HepG2 (cell line): ENCODE data around the gene LRRN2. TPM values are rescaled to one million over a fixed set of nuclear protein-coding genes. Genes with fewer than 3 reads are reported as not detected.

ENCODE experiments used
- ATAC-seq: fragments of 200-7000 bp; cut with Tn5 transposase; 3 replicates; pipeline ENCODE4 v1.9.1; 2020; ENCODE audit warnings: mild to moderate bottlenecking, moderate library complexity
- BruUV-seq: library from RNA; stranded (reverse); fragments of 400-500 nt; replicated peaks from 2 replicates; lab custom pipeline; 2021; lab: Mats Ljungman, UMichigan
- CTCF ChIA-PET: fragments of 300-600 bp; formaldehyde crosslinking; extraction: SDS; loops from one replicate; lab custom pipeline; 2021; ENCODE audit warnings: low total read pairs, inconsistent platforms, low intra/inter-chr PET ratio; lab: Yijun Ruan, JAX
- POLR2A ChIA-PET: fragments of 350-600 bp; sonication (Branson Sonifier 250); formaldehyde crosslinking; loops from one replicate; lab custom pipeline; 2020; ENCODE audit warnings: antibody characterized with exemption, inconsistent platforms; lab: Yijun Ruan, JAX
- DNase-seq: peaks from one replicate; pipeline ENCODE4 v3.0.0-alpha.2; 2015; ENCODE audit warnings: low spot score
- FAIRE-seq: peaks from 3 replicates; lab custom pipeline; 2011; peaks lifted over from hg19 to GRCh38; lab: Jason Lieb, UNC
- H2AFZ ChIP-seq: one replicate; pipeline ENCODE4 v1.6.1; 2011; ENCODE audit warnings: low read length, inconsistent platforms
- H3K27ac ChIP-seq: fragments of 300-600 bp; 3 replicates; pipeline ENCODE4 v1.8.0; 2011; ENCODE audit warnings: mixed run types, mild to moderate bottlenecking, mixed read lengths, low read length, inconsistent platforms; ENCODE audit not compliant: insufficient read depth; ENCODE audit errors: extremely low read length
- H3K27me3 ChIP-seq, 2 experiments: fragments of 200-600 bp in 1 of 2; 2 replicates in 1 of 2; 3 replicates in 1 of 2; pipeline versions ENCODE4 v1.6.0 to v1.8.0; 2011; ENCODE audit warnings: low read length in 2 of 2, mild to moderate bottlenecking in 2 of 2, moderate library complexity in 2 of 2, inconsistent platforms in 1 of 2; ENCODE audit not compliant: insufficient read depth in 2 of 2, control insufficient read depth in 1 of 2
- H3K36me3 ChIP-seq, 2 experiments: fragments of 200-600 bp in 1 of 2; replicated peaks in 1 of 2; 2 replicates in 1 of 2; 3 replicates in 1 of 2; pipeline versions ENCODE4 v1.5.1 to v1.8.0; 2011; ENCODE audit warnings: low read length in 2 of 2, inconsistent platforms in 1 of 2; ENCODE audit not compliant: insufficient read depth in 2 of 2, control insufficient read depth in 1 of 2
- H3K4me1 ChIP-seq: 2 replicates; pipeline ENCODE4 v1.5.1; 2012; ENCODE audit warnings: low read length, inconsistent platforms; ENCODE audit not compliant: insufficient read depth
- H3K4me2 ChIP-seq: 2 replicates; pipeline ENCODE4 v1.6.0; 2011; ENCODE audit warnings: low read depth, low read length, inconsistent platforms
- H3K4me3 ChIP-seq, 3 experiments: fragments of 200-600 bp in 1 of 3; sonication (generic), shearing (Covaris generic) in 1 of 3; replicated peaks in 1 of 3; 2 replicates each; pipeline ENCODE4 v1.5.1; 2011 to 2016; ENCODE audit warnings: low read length in 3 of 3, inconsistent platforms in 2 of 3, low read depth in 2 of 3, mild to moderate bottlenecking in 2 of 3, control low read depth in 1 of 3, mixed read lengths in 1 of 3; ENCODE audit not compliant: insufficient read depth in 1 of 3
- H3K79me2 ChIP-seq: one replicate; pipeline ENCODE4 v1.6.1; 2011; ENCODE audit warnings: low read length, inconsistent platforms; ENCODE audit not compliant: insufficient read depth
- H3K9ac ChIP-seq: 2 replicates; pipeline ENCODE4 v1.6.0; 2011; ENCODE audit warnings: mild to moderate bottlenecking, low read depth, low read length, inconsistent platforms; ENCODE audit not compliant: insufficient read depth
- H3K9me3 ChIP-seq: 2 replicates; pipeline ENCODE4 v1.5.1; 2012; ENCODE audit warnings: mild to moderate bottlenecking, low read length
- H4K20me1 ChIP-seq: 2 replicates; pipeline ENCODE4 v1.6.0; 2011; ENCODE audit warnings: inconsistent platforms, mild to moderate bottlenecking, low read length, moderate library complexity; ENCODE audit not compliant: insufficient read depth
- ATF7 ChIP-seq, 2 experiments: fragments of 450-650 bp in 1 of 2; sonication (generic) in 1 of 2; formaldehyde crosslinking in 1 of 2; IDR thresholded peaks; 2 replicates each; pipeline versions ENCODE4 v1.4.0 to v1.6.1; 2016 to 2020; ENCODE audit warnings: antibody characterized with exemption in 1 of 2, mild to moderate bottlenecking in 1 of 2, missing genetic modification reagents in 1 of 2
- BCL3 ChIP-seq: sonication (generic); formaldehyde crosslinking; IDR thresholded peaks from 2 replicates; pipeline ENCODE4 v1.5.1; 2020; ENCODE audit warnings: mild to moderate bottlenecking, missing genetic modification reagents, moderate library complexity
- SMAD1 ChIP-seq: sonication (generic); formaldehyde crosslinking; IDR thresholded peaks from 2 replicates; pipeline ENCODE4 v1.4.0; 2020; ENCODE audit warnings: missing genetic modification reagents, low read depth, mild to moderate bottlenecking, borderline replicate concordance
- ZBTB7B ChIP-seq: sonication (generic); formaldehyde crosslinking; IDR thresholded peaks from 2 replicates; pipeline ENCODE4 v1.4.0; 2020; ENCODE audit warnings: missing genetic modification reagents
- ZNF225 ChIP-seq: sonication (generic); formaldehyde crosslinking; IDR thresholded peaks from 2 replicates; pipeline ENCODE4 v1.4.0; 2020; ENCODE audit warnings: mild to moderate bottlenecking, missing genetic modification reagents
- ZNF660 ChIP-seq: sonication (generic); formaldehyde crosslinking; IDR thresholded peaks from 2 replicates; pipeline ENCODE4 v1.5.1; 2020; ENCODE audit warnings: mild to moderate bottlenecking, low read depth, missing genetic modification reagents, borderline replicate concordance
- ZNF768 ChIP-seq: sonication (generic); formaldehyde crosslinking; IDR thresholded peaks from 2 replicates; pipeline ENCODE4 v1.4.0; 2020; ENCODE audit warnings: missing genetic modification reagents
- ZZZ3 ChIP-seq: sonication (generic); formaldehyde crosslinking; IDR thresholded peaks from 2 replicates; pipeline ENCODE4 v1.4.0; 2020; ENCODE audit warnings: missing genetic modification reagents, mild to moderate bottlenecking, borderline replicate concordance
- whole genome bisulfite sequencing: methylation state at CpG from one replicate; pipeline ENCODE4 v1.1.6; 2017; ENCODE audit warnings: low lambda C conversion rate; 5-methylcytosine and 5-hydroxymethylcytosine counted together
- in situ Hi-C: cut with HindIII; loops from 2 replicates; pipeline ENCODE4 v1.10.0; 2017; ENCODE audit warnings: low pct_unique_long_range_greater_than_20kb; ENCODE audit not compliant: extremely low pct_ligation_motif_present
- intact Hi-C: fragments of 100-400 bp; cut with micrococcal nuclease; formaldehyde crosslinking; loops from one replicate; pipeline ENCODE4 v1.10.0; 2022; ENCODE audit not compliant: unreplicated experiment
- polyA plus RNA-seq, 8 experiments: library from polyadenylated mRNA; depleted of rRNA in 3 of 8; stranded (reverse) in 7 of 8; unstranded in 1 of 8; fragments of >200 nt; fragmentation: Illumina TruSeq in 4 of 8; extraction: Trizol in 4 of 8; gene quantifications; 2 replicates each; pipeline versions ENCODE4 v1.2.1 to v1.2.3, GENCODE V29; 2011 to 2016; ENCODE audit warnings: low read depth in 4 of 8, missing spikeins in 1 of 8, mixed read lengths in 1 of 8; ENCODE audit not compliant: insufficient read depth in 1 of 8
- total RNA-seq, 5 experiments: library from RNA; depleted of rRNA; stranded (reverse); fragments of >200 nt; fragmentation: Illumina TruSeq; extraction: Trizol; gene quantifications; 2 replicates each; pipeline ENCODE4 v1.2.3, GENCODE V29; 2016; ENCODE audit warnings: low read depth in 1 of 5

Gene LRRN2
- total and polyA plus RNA-seq, 2 of the 13 experiments (the other 11 are each of a cell fraction or from before 2014, with no cell fraction given) = not detected

- Histone ChIP-seq H3K79me2 (no peaks in the 10 kb centered on the region), H3K27me3 (peaks cover 0 to 9% of the 10 kb centered on the region in 2 experiments; a peak in 1 of 5 replicates), H3K9ac (no peak overlapping the region), H3K27ac (no peak overlapping the region), H3K4me2 (no peak overlapping the region), H2AFZ (no peak overlapping the region), H3K4me1 (0 out of 2 replicates have a peak, but pooled peaks cover 5% of the 10 kb centered on the region), H4K20me1 (no peaks in the 10 kb centered on the region), H3K36me3 (no peaks in the 10 kb centered on the region), H3K9me3 (no peaks in the 10 kb centered on the region), H3K4me3 (no peak overlapping the region)
- POLR2A ChIA-PET = no interaction called here
- no TSS peak for BruUV-seq
- no peak for FAIRE-seq
- intact Hi-C loops (no loop called here), in situ Hi-C loops (no loop called here)
- 46% methylated on average over 5 of the region's 5 CpGs for WGBS
- DNase-seq = no peak
- TF ChIP-seq ZBTB7B (no peak), ZNF660 (CRISPR knock-in tag) (no peak), BCL3 (CRISPR knock-in tag) (no peak), ZNF225 (no peak), SMAD1 (CRISPR knock-in tag) (no peak), ZZZ3 (CRISPR knock-in tag) (no peak), ZNF768 (peak; percentile 50; the same call in 1 of the 2 replicates), ATF7 (IDR thresholded peaks at IDR 0.05) (no peak), ATF7 (CRISPR knock-in tag; IDR thresholded peaks at IDR 0.05) (no peak)
- ATAC-seq = no peak
- CTCF ChIA-PET = interaction anchor here (0.6 kb wide), 1 partner anchor 164 kb away, joined by 3 read pairs; no protein-coding TSS in a partner anchor
Measured at GRCh38 chr1:204600203-204600602, 85.3 kb downstream of the LRRN2 start.
